ENCODE measurements around the gene ARV1.

- TF ChIP-seq CTCF (IDR thresholded peaks at IDR 0.05): no peak
- no peak for TF ChIP-seq ZFX (IDR thresholded peaks at IDR 0.05; ENCODE audit: borderline replicate concordance)
Observed at GRCh38 chr1:230948301-230948700, 30.6 kb upstream of the ARV1 start.

Measured in 22Rv1 (cell line).